OCI-LY7 (cell line): ENCODE measurements around the gene NEK11. TPM values are rescaled to one million over a fixed set of nuclear protein-coding genes. Genes with fewer than 3 reads are reported as not detected.

Experiments used
- BruUV-seq: library from RNA; stranded (reverse); fragments of 400-500 nt; replicated peaks from 2 replicates; lab custom pipeline; 2021; lab: Mats Ljungman, UMichigan
- CTCF ChIA-PET: fragments of 300-600 bp; sonication (Branson Sonifier 250); formaldehyde crosslinking; loops from one replicate; lab custom pipeline; 2022; ENCODE audit warnings: antibody characterized with exemption; ENCODE audit not compliant: unreplicated experiment; lab: Charles Lee
- POLR2A ChIA-PET: fragments of 300-600 bp; sonication (Branson Sonifier 250); formaldehyde crosslinking; loops from one replicate; lab custom pipeline; 2022; ENCODE audit warnings: antibody characterized with exemption; lab: Charles Lee
- DNase-seq: peaks from one replicate; pipeline ENCODE4 v3.0.0-alpha.2; 2015; ENCODE audit warnings: low spot score
- H2AFZ ChIP-seq: fragments of 200-600 bp; sonication (generic), shearing (Covaris generic); 2 replicates; pipeline ENCODE4 v1.6.1; 2014; ENCODE audit warnings: mild to moderate bottlenecking, antibody characterized with exemption, low read length, moderate library complexity
- H3K27ac ChIP-seq: fragments of 200-600 bp; sonication (generic); 2 replicates; pipeline ENCODE4 v1.5.1; 2014; ENCODE audit warnings: mixed run types, low read depth, mild to moderate bottlenecking, moderate library complexity, low read length, inconsistent platforms; ENCODE audit not compliant: poor library complexity, severe bottlenecking
- H3K36me3 ChIP-seq: fragments of 200-600 bp; sonication (generic); 2 replicates; pipeline ENCODE4 v1.6.1; 2014; ENCODE audit warnings: mild to moderate bottlenecking, antibody characterized with exemption, low read length, moderate library complexity, mixed read lengths; ENCODE audit not compliant: insufficient read depth
- H3K4me1 ChIP-seq: fragments of 200-600 bp; sonication (generic); 2 replicates; pipeline ENCODE4 v1.5.1; 2014; ENCODE audit warnings: mild to moderate bottlenecking, low read length; ENCODE audit not compliant: insufficient read depth, poor library complexity, severe bottlenecking
- H3K4me2 ChIP-seq: fragments of 200-600 bp; sonication (generic); 2 replicates; pipeline ENCODE4 v1.6.1; 2014; ENCODE audit warnings: mild to moderate bottlenecking, low read length
- H3K4me3 ChIP-seq: fragments of 200-600 bp; sonication (generic); 2 replicates; pipeline ENCODE4 v1.5.1; 2014; ENCODE audit warnings: mild to moderate bottlenecking, low read depth, low read length; ENCODE audit not compliant: poor library complexity, severe bottlenecking
- H3K79me2 ChIP-seq: fragments of 200-600 bp; sonication (generic); 2 replicates; pipeline ENCODE4 v1.6.1; 2016; ENCODE audit warnings: low read depth, mild to moderate bottlenecking, low read length, moderate library complexity, mixed read lengths; ENCODE audit not compliant: insufficient read depth
- H3K9me2 ChIP-seq: fragments of 200-600 bp; sonication (generic); 2 replicates; pipeline ENCODE4 v1.6.1; 2016; ENCODE audit warnings: mild to moderate bottlenecking, low read length, mixed read lengths; ENCODE audit not compliant: insufficient read depth
- H3K9me3 ChIP-seq: fragments of 200-600 bp; sonication (generic); 2 replicates; pipeline ENCODE4 v1.6.1; 2014; ENCODE audit warnings: mild to moderate bottlenecking, mixed run types, low read length, mixed read lengths
- H4K20me1 ChIP-seq: fragments of 200-600 bp; sonication (generic); 2 replicates; pipeline ENCODE4 v1.6.1; 2014; ENCODE audit warnings: mild to moderate bottlenecking, antibody characterized with exemption, low read length, moderate library complexity, mixed read lengths; ENCODE audit not compliant: insufficient read depth
- EZH2phosphoT487 ChIP-seq: fragments of 200-600 bp; sonication (generic); IDR thresholded peaks from 2 replicates; pipeline ENCODE4 v1.6.1; 2018; ENCODE audit warnings: low read depth, borderline replicate concordance, mild to moderate bottlenecking, mixed run types, antibody characterized with exemption, low read length, moderate library complexity, mixed read lengths
- intact Hi-C: fragments of 100-400 bp; cut with micrococcal nuclease; formaldehyde crosslinking; loops from one replicate; pipeline ENCODE4 v1.10.0; 2022; ENCODE audit not compliant: unreplicated experiment
- total RNA-seq, 2 experiments: library from RNA; depleted of rRNA in 1 of 2; stranded (reverse); fragments of >200 nt in 1 of 2; shearing (Covaris generic) in 1 of 2; gene quantifications; 2 replicates each; pipeline ENCODE4 v1.2.3, GENCODE V29; 2014 to 2022
- TF ChIP-seq, protein P1 (sequence below): fragments of 200-600 bp; sonication (generic); conservative IDR thresholded peaks from 2 replicates; pipeline ENCODE4 v1.5.1; 2014; ENCODE audit warnings: mild to moderate bottlenecking, antibody characterized with exemption, low read length, moderate library complexity, mixed read lengths

NEK11 gene
- total RNA-seq, 2 experiments from 2014 or later = 0.47 to 1.5 TPM

DNA sequence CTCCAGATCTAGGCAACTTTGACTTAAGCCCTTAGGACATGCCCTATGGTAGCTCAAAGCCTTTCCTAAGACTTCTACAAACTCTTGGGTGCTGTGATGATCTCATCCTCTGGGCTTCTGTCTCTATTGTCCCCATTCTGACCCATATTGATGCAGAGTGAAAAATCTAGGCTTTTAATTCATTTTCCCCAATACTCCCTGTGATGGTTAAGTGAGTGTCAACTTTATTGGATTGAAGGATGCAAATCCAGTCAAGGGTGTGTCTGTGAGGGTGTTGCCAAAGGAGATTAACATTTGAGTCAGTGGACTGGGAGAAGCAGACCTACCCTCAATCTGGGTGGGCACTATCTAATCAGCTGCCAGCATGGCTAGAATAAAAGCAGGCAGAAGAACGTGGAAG is 257.6 kb downstream of the NEK11 start:
- CTCF ChIA-PET = no interaction called here
- no peaks in the 10 kb centered on the region for H3K36me3 ChIP-seq
- POLR2A ChIA-PET = interaction anchor here (3.5 kb wide), 1 partner anchor 12 kb away, joined by 10 read pairs; no protein-coding TSS in a partner anchor
- no peak for TF ChIP-seq EZH2phosphoT487
- TF ChIP-seq, protein P1, sequence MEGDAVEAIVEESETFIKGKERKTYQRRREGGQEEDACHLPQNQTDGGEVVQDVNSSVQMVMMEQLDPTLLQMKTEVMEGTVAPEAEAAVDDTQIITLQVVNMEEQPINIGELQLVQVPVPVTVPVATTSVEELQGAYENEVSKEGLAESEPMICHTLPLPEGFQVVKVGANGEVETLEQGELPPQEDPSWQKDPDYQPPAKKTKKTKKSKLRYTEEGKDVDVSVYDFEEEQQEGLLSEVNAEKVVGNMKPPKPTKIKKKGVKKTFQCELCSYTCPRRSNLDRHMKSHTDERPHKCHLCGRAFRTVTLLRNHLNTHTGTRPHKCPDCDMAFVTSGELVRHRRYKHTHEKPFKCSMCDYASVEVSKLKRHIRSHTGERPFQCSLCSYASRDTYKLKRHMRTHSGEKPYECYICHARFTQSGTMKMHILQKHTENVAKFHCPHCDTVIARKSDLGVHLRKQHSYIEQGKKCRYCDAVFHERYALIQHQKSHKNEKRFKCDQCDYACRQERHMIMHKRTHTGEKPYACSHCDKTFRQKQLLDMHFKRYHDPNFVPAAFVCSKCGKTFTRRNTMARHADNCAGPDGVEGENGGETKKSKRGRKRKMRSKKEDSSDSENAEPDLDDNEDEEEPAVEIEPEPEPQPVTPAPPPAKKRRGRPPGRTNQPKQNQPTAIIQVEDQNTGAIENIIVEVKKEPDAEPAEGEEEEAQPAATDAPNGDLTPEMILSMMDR = no peak
- no peaks in the 10 kb centered on the region for H3K79me2 ChIP-seq
- H3K9me3 ChIP-seq = no peaks in the 10 kb centered on the region
- H3K4me1 ChIP-seq = no peaks in the 10 kb centered on the region
- BruUV-seq = no TSS peak
- DNase-seq = no peak
- no peak overlapping the region for H2AFZ ChIP-seq
- H3K9me2 ChIP-seq = no peaks in the 10 kb centered on the region
- no peak overlapping the region for H3K4me2 ChIP-seq
- intact Hi-C loops = no loop called here
- no peak overlapping the region for H3K4me3 ChIP-seq
- H4K20me1 ChIP-seq = no peaks in the 10 kb centered on the region
- H3K27ac ChIP-seq = no peak overlapping the region

- intact Hi-C loops = no loop called here
Observed at GRCh38 chr3:131285456-131285855, 258.8 kb downstream of the NEK11 start.

DNA sequence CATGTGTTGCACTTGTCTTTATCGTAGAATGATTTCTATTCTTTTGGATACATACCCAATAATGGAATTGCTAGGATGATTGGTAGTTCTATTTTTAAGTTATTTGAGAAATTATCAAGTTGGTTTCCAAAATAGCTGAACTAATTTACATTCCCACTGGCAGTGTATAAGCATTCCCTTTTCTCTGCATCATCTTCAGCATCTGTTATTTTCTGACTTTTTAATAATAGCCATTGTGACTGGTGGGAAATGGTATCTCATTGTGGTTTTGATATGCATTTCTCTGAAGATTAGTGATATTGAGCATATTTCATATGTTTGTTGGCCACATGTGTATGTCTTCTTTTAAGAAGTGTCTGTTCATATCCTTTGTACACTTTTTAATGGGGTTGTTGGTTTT is 273.2 kb downstream of the NEK11 start:
- H3K9me3 ChIP-seq = no peaks in the 10 kb centered on the region
- no peaks in the 10 kb centered on the region for H3K9me2 ChIP-seq
- ChIA-PET POLR2A (no interaction called here), CTCF (no interaction called here)
- no peak overlapping the region for H3K4me3 ChIP-seq
- BruUV-seq = no TSS peak
- TF ChIP-seq EZH2phosphoT487 = no peak
- TF ChIP-seq, protein P1 = no peak
- intact Hi-C loops = no loop called here
- H3K4me1 ChIP-seq = no peaks in the 10 kb centered on the region
- H3K79me2 ChIP-seq = no peaks in the 10 kb centered on the region
- H4K20me1 ChIP-seq = no peaks in the 10 kb centered on the region
- H3K36me3 ChIP-seq = no peaks in the 10 kb centered on the region
- no peak for DNase-seq
- no peak overlapping the region for H3K4me2 ChIP-seq
- H3K27ac ChIP-seq = no peak overlapping the region
- H2AFZ ChIP-seq = no peak overlapping the region

More at GRCh38 chr3:131285456-131285855, 258.8 kb downstream of the NEK11 start:
- BruUV-seq = no TSS peak
- Histone ChIP-seq H3K4me2 (no peak overlapping the region), H3K4me3 (no peak overlapping the region), H2AFZ (no peak overlapping the region), H3K27ac (no peak overlapping the region), H3K36me3 (no peaks in the 10 kb centered on the region), H3K4me1 (no peaks in the 10 kb centered on the region), H3K9me2 (no peaks in the 10 kb centered on the region), H3K9me3 (no peaks in the 10 kb centered on the region), H3K79me2 (no peaks in the 10 kb centered on the region), H4K20me1 (no peaks in the 10 kb centered on the region)
- no peak for DNase-seq
- ChIA-PET POLR2A (interaction anchor here (0.6 to 0.8 kb wide), 2 partner anchors 13 to 37 kb away, joined by 3 to 5 read pairs; no protein-coding TSS in a partner anchor), CTCF (no interaction called here)
- TF ChIP-seq EZH2phosphoT487 = no peak
- TF ChIP-seq, protein P1 = no peak
